Measurements from ENCODE around the gene BMP8A.
"Not testable (repeated sequence)": the region's sequence is repeated elsewhere in the genome, so short reads cannot be mapped to it uniquely, and the experiment has no call there.

The BMP8A gene

DNA sequence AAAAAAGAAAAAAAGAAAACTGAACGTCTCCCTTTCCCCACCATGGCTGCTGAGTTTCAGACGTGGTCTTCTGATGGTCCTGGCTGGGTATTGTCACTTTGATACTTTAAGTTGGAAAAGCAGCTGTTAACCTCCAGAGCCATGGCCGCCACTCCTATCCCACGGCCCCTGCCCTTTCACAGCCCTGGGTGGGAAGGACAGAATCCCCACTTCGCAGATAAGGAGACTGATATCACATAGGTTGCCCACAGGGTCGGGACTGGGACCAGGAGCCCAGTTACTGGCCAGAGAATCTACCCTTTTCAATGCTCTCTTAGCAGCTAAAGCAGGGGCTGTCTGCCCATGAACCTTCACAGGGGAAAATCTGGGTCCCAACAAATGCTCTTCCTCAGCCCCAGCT is 16.8 kb downstream of the BMP8A start:
- Mint-ChIP-seq H3K9me3 (no peaks in the 10 kb centered on the region), H3K27ac (no peak overlapping the region), H3K4me3 (no peak overlapping the region), H3K27me3 (no peaks in the 10 kb centered on the region), H3K36me3 (ENCODE audit: low read depth) (no peaks in the 10 kb centered on the region), H3K4me1 (peaks cover 17% of the 10 kb centered on the region)
- DNase-seq = no peak
- ATAC-seq = no peak

DNA sequence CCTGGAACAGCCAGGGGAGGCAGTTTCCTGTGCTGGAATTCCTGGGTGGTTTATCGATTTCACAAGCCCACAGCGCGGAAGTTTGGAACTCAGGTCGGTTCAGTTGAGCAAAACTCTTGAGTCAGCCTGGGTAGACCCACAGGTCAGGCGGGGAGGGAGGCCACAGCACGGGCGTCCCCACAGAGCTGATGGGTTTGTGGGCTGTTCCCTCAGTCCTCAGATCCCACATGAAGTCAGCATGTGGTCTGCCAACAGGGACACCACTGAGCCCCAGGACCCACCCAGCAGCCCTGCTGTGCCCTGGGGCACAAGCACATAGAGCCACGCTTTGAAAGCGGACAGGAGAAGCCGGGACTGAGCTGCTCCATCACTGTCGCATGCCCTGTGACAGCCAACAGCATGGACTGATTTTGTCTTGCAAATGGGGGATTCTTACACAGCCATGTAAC is 17.4 kb downstream of the BMP8A start:
- Mint-ChIP-seq H3K4me3 (peak overlapping the region; percentile 29), H3K36me3 (ENCODE audit: low read depth) (no peaks in the 10 kb centered on the region), H3K4me1 (peaks cover 17% of the 10 kb centered on the region), H3K27ac (no peak overlapping the region), H3K9me3 (no peaks in the 10 kb centered on the region), H3K27me3 (no peaks in the 10 kb centered on the region)
- peak; percentile 23 for ATAC-seq
- no peak for DNase-seq

DNA sequence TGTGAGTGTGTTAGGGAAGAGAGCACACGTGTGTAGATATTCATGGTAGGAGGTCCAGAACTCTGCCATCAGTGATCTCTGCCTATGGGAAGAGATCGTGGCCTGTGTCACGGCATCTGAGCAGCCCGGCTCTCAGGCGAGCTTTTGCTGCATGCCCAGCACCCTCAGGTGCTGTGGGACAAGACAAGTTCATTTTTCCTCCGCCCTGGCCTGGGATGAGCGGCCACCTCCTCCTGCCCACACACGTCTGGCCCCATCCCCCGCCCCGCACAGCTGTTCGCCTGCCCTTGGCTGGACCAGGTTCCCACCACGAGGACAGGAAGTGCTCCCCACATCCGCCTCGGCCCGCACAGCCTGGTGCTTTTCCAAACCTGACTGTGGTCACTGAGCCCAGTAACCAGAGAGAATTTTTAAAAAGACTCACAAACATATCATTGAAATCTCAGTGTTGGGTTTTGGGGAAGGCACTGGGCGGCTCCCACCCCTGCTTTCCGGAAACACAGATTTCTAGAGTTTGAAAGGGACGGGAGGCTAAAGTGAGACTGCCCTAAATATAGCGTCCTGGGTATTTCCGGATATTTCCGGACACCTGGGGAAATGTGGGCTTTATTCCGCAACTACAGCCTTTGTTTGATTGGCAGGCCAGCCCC is 18.0 kb downstream of the BMP8A start:
- Mint-ChIP-seq H3K27me3 (no peaks in the 10 kb centered on the region), H3K9me3 (no peaks in the 10 kb centered on the region), H3K27ac (peak overlapping the region; percentile 79), H3K36me3 (ENCODE audit: low read depth) (no peaks in the 10 kb centered on the region), H3K4me1 (peaks cover 17% of the 10 kb centered on the region), H3K4me3 (peak overlapping the region; percentile 29)
- DNase-seq (peak; percentile 46), ATAC-seq (no peak)

DNA sequence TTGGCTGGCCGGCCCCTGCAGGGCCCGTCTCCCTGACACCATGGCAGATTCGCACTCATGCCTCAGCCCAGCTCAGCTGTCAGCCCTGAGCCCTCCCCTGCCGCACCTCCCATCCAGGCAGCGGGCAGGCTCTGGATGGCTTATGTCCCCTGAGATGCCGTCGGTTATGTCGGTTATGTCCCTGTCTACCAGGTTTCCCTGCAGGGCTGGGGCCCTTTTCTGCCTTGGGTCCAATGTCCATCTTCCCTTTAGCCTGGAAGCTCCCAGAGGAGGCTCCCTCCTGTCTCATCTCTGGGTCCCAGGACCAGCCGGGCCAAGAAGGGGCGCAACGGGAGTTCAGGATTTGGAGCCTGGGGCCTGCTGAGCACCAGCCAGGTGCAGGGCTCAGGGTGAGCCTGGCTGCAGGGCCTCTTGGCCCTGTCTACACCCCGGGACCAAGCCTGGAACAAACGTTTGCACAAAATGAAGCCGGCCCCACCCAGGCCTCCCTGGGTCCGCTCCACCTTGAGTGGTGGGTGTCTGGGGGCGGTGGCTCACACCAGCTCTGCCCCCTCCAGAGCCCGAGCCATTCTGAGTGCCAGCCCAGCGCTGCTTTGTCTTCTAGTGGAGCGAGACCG is 19.2 kb downstream of the BMP8A start:
- not testable (repeated sequence) for H3K9me3 Mint-ChIP-seq; H3K4me3 Mint-ChIP-seq; H3K36me3 Mint-ChIP-seq (ENCODE audit: low read depth); ATAC-seq; H3K27me3 Mint-ChIP-seq; DNase-seq; H3K27ac Mint-ChIP-seq
- peaks cover 20% of the 10 kb centered on the region for H3K4me1 Mint-ChIP-seq

DNA sequence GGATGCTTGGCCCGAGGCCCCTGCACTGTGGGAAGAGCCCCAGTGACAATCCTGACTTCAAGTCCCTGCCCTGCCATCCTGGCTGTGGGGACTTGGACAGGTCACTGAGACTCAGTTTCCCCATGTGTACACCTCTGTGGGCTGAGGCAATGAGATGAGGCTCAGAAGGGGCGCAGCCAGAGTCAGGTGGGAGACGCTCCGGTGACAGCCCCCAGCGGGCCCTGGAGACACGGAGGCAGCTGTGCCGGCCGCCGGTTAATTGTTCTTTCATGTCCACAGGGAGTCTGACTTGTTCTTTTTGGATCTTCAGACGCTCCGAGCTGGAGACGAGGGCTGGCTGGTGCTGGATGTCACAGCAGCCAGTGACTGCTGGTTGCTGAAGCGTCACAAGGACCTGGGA is 20.0 kb downstream of the BMP8A start:
- not testable (repeated sequence) for ATAC-seq; DNase-seq; H3K27ac Mint-ChIP-seq; H3K36me3 Mint-ChIP-seq (ENCODE audit: low read depth); H3K9me3 Mint-ChIP-seq; H3K27me3 Mint-ChIP-seq; H3K4me3 Mint-ChIP-seq
- H3K4me1 Mint-ChIP-seq = peaks cover 20% of the 10 kb centered on the region

DNA sequence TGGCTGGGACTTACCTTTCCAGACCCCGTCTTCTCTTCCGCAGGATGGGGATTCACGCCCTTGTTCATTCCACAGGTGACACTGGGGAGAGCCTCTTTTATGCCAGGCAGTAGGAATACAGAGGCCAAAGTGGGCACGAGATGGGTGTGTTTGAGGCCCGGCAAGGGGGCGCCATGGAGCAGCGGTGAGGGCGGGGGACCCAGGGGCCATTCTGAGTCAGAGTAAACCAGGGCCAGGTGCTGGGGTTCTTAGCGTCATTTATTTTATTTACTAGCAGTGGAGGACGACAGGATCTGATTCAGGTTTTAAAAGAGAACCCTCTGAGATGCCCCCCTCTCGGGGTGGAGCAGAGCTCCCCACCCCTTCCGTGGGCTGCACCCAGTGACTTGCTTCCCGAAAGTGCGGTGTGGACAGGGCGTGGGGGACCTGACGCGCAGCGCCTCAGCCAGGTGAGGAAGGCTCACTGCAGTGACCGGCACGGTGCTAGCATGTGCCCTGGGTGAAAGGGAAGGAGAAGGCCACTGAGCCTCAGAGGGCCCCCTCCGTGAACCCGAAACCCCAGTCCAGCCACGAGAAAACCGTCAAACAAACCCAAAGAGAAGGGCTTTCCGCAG is 20.9 kb downstream of the BMP8A start:
- H3K4me3 Mint-ChIP-seq, DNase-seq: not testable (repeated sequence)
- ATAC-seq = peak; percentile 31

DNA sequence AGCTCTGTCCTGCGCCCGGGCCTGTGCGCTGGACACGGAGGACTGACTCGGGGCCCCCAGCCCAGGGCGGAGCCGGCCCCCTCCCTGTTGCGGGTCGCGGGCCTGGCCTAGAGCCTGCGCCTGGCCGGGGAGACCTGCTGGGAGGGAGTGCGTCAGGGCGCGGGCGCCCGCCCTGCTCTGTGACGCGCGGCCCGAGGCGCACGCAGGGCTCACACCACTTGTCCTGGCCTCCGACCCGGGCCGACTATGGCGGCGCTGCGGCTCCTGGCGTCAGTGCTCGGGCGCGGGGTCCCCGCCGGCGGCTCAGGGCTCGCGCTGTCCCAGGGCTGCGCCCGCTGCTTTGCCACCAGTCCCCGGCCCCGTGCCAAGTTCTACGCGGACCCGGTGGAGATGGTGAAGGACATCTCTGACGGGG is 23.3 kb downstream of the BMP8A start:
- H3K27me3 Mint-ChIP-seq; H3K4me1 Mint-ChIP-seq; H3K9me3 Mint-ChIP-seq; H3K36me3 Mint-ChIP-seq (ENCODE audit: low read depth); H3K4me3 Mint-ChIP-seq; H3K27ac Mint-ChIP-seq: not testable (repeated sequence)
- ATAC-seq (peak; percentile 43), DNase-seq (peak; percentile 21)

More for the DNA sequence above, 20.9 kb downstream of the BMP8A start:
- H3K27ac Mint-ChIP-seq; H3K27me3 Mint-ChIP-seq; H3K36me3 Mint-ChIP-seq (ENCODE audit: low read depth); H3K9me3 Mint-ChIP-seq: not testable (repeated sequence)
- peaks cover 20% of the 10 kb centered on the region for H3K4me1 Mint-ChIP-seq

DNA sequence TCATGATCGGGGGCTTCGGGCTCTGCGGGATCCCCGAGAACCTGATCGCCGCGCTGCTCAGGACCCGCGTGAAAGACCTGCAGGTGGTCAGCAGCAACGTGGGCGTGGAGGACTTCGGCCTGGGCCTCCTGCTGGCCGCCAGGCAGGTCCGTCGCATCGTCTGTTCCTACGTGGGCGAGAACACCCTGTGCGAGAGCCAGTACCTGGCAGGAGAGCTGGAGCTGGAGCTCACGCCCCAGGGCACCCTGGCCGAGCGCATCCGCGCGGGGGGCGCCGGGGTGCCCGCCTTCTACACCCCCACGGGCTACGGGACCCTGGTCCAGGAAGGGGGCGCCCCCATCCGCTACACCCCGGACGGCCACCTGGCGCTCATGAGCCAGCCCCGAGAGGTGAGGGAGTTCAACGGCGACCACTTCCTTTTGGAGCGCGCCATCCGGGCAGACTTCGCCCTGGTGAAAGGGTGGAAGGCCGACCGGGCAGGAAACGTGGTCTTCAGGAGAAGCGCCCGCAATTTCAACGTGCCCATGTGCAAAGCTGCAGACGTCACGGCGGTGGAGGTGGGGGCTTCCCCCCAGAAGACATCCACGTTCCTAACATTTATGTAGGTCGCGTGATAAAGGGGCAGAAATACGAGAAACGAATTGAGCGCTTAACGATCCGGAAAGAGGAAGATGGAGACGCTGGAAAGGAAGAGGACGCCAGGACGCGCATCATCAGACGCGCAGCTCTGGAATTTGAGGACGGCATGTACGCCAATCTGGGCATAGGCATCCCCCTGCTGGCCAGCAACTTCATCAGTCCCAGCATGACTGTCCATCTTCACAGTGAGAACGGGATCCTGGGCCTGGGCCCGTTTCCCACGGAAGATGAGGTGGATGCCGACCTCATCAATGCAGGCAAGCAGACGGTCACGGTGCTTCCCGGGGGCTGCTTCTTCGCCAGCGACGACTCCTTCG is 24.0 kb downstream of the BMP8A start:
- H3K27ac Mint-ChIP-seq; H3K36me3 Mint-ChIP-seq (ENCODE audit: low read depth); H3K4me1 Mint-ChIP-seq; H3K9me3 Mint-ChIP-seq; H3K27me3 Mint-ChIP-seq: not testable (repeated sequence)
- ATAC-seq (peak; percentile 51), DNase-seq (peak; percentile 64)
- peak overlapping the region; percentile 74 for H3K4me3 Mint-ChIP-seq

DNA sequence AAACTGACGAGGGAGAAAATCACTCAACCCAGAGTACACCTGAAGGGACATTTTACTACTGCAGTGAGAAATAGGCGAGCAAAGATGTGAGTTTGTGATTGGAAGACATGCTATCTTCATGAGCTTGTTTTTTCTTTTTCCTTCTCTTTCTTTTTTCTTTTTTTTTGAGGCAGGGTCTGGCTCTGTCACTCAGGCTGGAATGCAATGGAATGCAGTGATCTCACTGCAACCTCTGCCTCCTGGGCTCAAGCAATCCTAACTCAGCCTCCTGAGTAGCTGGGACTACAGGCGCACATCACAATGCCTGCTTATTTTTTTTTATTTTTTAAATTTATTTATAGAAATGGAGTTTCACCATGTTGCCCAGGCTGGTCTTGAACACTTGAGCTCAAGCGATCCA is 25.4 kb downstream of the BMP8A start:
- DNase-seq = not testable (repeated sequence)

DNA sequence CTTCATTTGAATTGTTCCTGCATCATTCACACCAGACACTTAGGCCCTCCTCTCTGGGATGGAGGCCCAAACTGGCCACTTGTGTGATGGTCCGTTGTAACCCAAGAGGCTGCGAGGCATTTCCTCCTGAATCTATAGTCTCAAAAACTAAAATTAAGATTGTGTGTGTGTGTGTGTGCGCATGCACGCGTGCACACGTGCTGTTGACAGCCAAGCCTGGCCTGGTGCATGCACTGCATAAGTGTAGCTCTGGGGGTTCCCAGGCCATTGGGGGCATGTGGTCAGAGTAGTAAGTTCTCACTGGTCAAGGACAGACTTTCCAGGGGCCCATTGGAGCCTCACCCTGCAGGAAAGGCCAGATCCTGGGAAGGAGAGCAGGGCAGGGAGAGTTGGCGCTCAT is 26.5 kb downstream of the BMP8A start:
- not testable (repeated sequence) for H3K27me3 Mint-ChIP-seq; ATAC-seq; H3K4me1 Mint-ChIP-seq; DNase-seq; H3K36me3 Mint-ChIP-seq (ENCODE audit: low read depth); H3K9me3 Mint-ChIP-seq; H3K27ac Mint-ChIP-seq; H3K4me3 Mint-ChIP-seq

More for the DNA sequence above, 25.4 kb downstream of the BMP8A start:
- H3K9me3 Mint-ChIP-seq; H3K27me3 Mint-ChIP-seq; H3K4me3 Mint-ChIP-seq; H3K36me3 Mint-ChIP-seq (ENCODE audit: low read depth); H3K4me1 Mint-ChIP-seq; H3K27ac Mint-ChIP-seq; ATAC-seq: not testable (repeated sequence)

DNA sequence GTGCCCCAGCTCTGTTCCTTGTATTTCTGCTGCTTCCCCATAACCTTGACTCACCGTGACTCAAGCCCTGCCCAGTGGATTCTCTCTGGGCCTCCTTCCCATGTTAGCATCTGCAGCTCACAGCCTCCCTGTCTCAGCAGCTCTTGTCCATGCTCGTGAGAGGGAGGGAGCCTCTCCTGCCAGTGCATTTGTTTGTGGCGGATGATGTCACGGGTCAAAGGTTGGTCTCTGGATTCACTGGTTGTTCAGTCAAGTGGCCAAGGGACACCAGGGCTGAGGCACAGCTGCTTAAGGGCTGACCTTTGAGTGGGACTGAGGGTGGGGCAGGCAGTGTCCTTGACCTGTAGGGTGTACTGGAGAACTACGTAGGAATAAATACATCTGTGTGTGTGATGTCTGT is 27.9 kb downstream of the BMP8A start:
- ATAC-seq; DNase-seq; H3K9me3 Mint-ChIP-seq; H3K4me3 Mint-ChIP-seq; H3K27me3 Mint-ChIP-seq; H3K4me1 Mint-ChIP-seq; H3K27ac Mint-ChIP-seq; H3K36me3 Mint-ChIP-seq (ENCODE audit: low read depth): not testable (repeated sequence)

DNA sequence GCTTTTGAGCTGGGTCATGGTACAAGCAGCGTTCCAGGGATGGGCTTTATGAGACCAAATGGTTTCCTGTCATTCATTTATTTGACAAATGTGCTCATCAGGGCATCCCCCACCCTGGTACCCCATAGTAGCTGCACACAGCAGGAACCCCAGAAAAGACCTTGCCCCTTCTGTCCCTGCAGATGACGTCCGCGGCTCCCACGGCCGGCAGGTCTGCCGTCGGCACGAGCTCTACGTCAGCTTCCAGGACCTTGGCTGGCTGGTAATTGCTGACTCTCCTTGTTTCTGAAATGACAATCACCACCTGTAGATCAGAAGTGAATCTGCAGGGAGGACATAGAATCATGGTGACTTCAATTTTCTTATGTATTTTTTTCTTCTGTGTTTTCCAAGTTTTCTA is 30.8 kb downstream of the BMP8A start:
- H3K9me3 Mint-ChIP-seq; DNase-seq; H3K27me3 Mint-ChIP-seq; ATAC-seq; H3K36me3 Mint-ChIP-seq (ENCODE audit: low read depth); H3K4me3 Mint-ChIP-seq; H3K27ac Mint-ChIP-seq: not testable (repeated sequence)
- peaks cover 13% of the 10 kb centered on the region for H3K4me1 Mint-ChIP-seq

DNA sequence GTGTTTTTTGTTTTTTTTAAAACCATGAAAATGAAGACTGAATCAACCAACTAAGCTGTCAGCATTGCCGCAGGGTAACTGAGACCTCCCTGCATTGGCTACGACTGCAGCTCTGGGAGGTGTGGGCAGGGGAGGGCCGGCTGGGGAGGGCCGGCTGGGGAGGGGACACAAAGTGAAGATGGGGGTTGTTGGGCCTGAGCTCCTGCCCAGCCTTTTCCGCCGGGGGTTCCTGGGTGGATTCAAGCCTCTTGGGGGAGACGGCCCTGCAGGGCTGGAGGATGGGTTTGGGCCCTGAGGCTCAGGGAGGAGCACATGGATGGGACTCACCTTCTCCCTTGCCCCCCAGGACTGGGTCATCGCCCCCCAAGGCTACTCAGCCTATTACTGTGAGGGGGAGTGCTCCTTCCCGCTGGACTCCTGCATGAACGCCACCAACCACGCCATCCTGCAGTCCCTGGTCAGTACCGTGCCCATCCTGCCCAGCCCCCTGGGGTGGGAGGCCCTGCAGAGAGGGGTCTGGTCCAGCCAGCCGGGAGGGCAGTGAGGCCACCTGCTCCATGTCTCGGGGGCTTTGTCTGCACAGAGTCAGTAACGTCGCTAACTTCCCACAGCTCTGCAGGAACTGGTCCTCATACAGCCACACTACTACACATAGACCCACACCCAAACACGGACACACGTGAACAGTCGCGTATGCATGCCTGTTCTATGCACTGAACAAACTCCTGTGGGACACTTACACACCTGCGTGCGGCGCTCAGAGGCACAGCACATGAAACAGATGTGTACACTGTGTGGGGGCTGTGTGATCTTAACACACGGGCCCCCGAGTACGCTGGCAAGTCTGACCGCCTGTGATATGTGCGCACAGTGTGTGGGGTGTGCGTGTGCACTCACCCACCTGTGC is 31.5 kb downstream of the BMP8A start:
- ATAC-seq (no peak), DNase-seq (no peak)
- Mint-ChIP-seq H3K4me3 (no peak overlapping the region), H3K27me3 (no peaks in the 10 kb centered on the region), H3K4me1 (peaks cover 13% of the 10 kb centered on the region), H3K36me3 (ENCODE audit: low read depth) (peaks cover 4% of the 10 kb centered on the region), H3K27ac (no peak overlapping the region), H3K9me3 (no peaks in the 10 kb centered on the region)

DNA sequence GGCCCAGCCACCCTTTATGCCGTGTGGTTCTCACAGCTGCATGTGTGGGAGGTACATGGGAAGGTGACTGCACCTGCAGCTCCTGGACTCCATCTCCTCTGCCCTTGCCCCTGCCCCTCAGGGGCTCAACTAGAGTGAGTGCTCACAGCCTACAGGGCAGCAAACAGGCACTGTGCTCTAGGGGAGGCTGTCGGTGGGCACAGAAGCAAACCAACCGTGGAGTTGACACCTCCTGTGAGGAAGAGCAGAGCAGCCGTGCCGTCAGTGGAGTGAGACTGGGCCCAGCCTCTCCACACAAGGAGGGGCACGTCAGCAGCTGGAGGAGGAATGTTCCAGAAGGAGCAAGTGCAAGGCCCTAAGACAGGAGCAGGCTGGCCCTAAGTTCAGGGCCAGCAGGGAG is 32.7 kb downstream of the BMP8A start:
- Mint-ChIP-seq H3K9me3 (no peaks in the 10 kb centered on the region), H3K27me3 (no peaks in the 10 kb centered on the region), H3K4me3 (no peak overlapping the region), H3K4me1 (peaks cover 13% of the 10 kb centered on the region), H3K27ac (no peak overlapping the region), H3K36me3 (ENCODE audit: low read depth) (peaks cover 9% of the 10 kb centered on the region)
- no peak for ATAC-seq
- DNase-seq = no peak
